ENCODE data around the gene LGI1.

The LGI1 gene

DNA sequence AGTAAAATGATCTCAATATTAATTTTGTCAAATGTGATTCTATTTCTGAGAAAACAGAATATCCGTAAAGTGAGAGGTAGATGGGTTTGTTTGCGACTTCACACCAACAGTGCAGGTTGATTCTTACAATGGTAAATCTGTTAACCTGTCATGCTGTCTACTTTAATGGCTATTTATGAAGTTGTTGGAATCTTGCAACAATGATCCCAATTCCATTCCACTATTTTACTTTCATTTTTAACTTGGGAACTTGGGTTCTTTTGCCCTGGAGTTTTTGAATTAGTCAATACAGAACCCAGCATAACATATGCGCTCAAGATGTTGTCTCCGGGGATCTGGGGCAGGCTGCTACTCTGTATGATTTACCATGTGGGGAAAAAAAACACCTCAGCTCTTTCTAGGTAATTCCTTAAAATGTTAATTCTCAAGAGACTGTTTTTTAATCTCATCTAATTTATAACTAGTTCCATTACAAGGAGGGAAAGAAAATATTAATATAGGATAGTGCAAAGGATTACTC, 1.2 kb downstream of the LGI1 start:
- TF ChIP-seq CTCF (conservative IDR thresholded peaks at IDR 0.05; ENCODE audit: low read depth, low read length) = no peak
- no peak overlapping the region for H3K4me3 ChIP-seq (ENCODE audit: low read depth, low read length)
- no peak for DNase-seq (ENCODE audit: low read depth)

DNA sequence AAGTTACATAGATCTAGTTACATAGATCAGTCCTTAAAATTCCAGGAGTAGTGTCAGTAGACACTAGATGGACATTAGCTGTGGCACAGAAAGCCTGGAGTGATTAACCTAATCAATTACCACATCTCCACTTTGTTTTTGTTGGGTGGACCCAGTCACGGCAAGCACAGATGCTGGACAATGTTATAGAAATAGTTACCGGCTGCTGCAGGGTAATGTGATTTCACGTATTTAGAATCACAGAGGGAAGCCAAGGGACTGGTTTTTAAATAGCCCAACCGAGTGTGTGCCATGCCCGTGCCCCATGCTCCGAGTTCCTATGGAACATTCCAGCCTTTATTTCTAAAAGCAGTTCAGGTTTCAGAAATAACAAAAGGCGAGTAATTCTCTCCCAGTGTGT, 2.8 kb downstream of the LGI1 start:
- no peak overlapping the region for H3K4me3 ChIP-seq (ENCODE audit: low read depth, low read length)
- no peak for DNase-seq (ENCODE audit: low read depth)
- TF ChIP-seq CTCF (conservative IDR thresholded peaks at IDR 0.05; ENCODE audit: low read depth, low read length) = no peak

- no peak for DNase-seq (ENCODE audit: low read depth)
- H3K4me3 ChIP-seq (ENCODE audit: low read depth, low read length) = no peak overlapping the region
- TF ChIP-seq CTCF (conservative IDR thresholded peaks at IDR 0.05; ENCODE audit: low read depth, low read length) = no peak
Observed at GRCh38 chr10:93762979-93763391, 5.2 kb downstream of the LGI1 start.

- no peak for DNase-seq (ENCODE audit: low read depth)
- no peak for TF ChIP-seq CTCF (conservative IDR thresholded peaks at IDR 0.05; ENCODE audit: low read depth, low read length)
- no peak overlapping the region for H3K4me3 ChIP-seq (ENCODE audit: low read depth, low read length)
Observed at GRCh38 chr10:93766918-93767317, 9.2 kb downstream of the LGI1 start.

GRCh38 chr10:93767724-93768399, 10.1 kb downstream of the LGI1 start:
- DNase-seq (ENCODE audit: low read depth) = no peak
- TF ChIP-seq CTCF (conservative IDR thresholded peaks at IDR 0.05; ENCODE audit: low read depth, low read length) = no peak
- H3K4me3 ChIP-seq (ENCODE audit: low read depth, low read length) = no peak overlapping the region

- no peak overlapping the region for H3K4me3 ChIP-seq (ENCODE audit: low read depth, low read length)
- TF ChIP-seq CTCF (conservative IDR thresholded peaks at IDR 0.05; ENCODE audit: low read depth, low read length) = no peak
- DNase-seq (ENCODE audit: low read depth) = no peak
Observed at GRCh38 chr10:93768892-93769291, 11.2 kb downstream of the LGI1 start.

- no peak overlapping the region for H3K4me3 ChIP-seq (ENCODE audit: low read depth, low read length)
- DNase-seq (ENCODE audit: low read depth) = no peak
- TF ChIP-seq CTCF (conservative IDR thresholded peaks at IDR 0.05; ENCODE audit: low read depth, low read length) = no peak
Observed at GRCh38 chr10:93771354-93771753, 13.6 kb downstream of the LGI1 start.

Data from choroid plexus epithelial cell (primary cell).